OCI-LY7 (cell line): ENCODE measurements around the gene FAM171A2.

Source experiments
- EZH2phosphoT487 ChIP-seq: fragments of 200-600 bp; sonication (generic); IDR thresholded peaks from 2 replicates; pipeline ENCODE4 v1.6.1; 2018; ENCODE audit warnings: low read depth, borderline replicate concordance, mild to moderate bottlenecking, mixed run types, antibody characterized with exemption, low read length, moderate library complexity, mixed read lengths
- TF ChIP-seq, protein P1 (sequence below): fragments of 200-600 bp; sonication (generic); conservative IDR thresholded peaks from 2 replicates; pipeline ENCODE4 v1.5.1; 2014; ENCODE audit warnings: mild to moderate bottlenecking, antibody characterized with exemption, low read length, moderate library complexity, mixed read lengths

DNA sequence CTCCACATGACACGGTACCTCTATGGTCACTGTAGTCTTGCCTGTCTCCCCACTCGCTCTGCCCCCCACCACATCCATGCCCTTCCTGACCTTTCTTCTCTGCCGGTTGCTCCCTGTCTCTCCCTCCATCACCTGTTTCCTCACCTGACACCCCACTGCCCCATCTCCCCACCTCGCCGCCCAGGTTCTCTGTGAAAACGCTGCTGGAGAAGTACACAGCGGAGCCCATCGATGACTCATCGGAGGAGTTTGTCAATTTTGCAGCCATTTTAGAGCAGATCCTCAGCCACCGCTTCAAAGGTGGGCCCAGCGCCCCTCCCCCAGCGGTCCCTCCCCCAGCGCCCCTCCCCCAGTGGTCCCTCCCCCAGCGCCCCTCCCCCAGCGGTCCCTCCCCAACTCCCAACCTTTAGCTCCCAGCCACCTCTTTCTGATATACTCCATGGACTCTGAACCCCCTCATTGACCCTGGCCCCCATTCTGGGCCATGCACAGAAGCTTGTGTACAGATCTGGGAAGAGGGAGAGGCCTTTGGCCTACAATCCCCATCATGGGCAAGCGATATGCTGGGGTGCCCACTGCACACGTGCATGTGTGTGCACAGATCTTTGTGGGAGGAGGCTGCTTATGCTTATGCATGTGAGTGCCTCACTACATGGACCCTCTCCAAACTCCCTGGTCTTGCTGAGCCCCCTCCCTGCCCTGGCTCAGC, 51.1 kb downstream of the FAM171A2 start:
- no peak for TF ChIP-seq EZH2phosphoT487
- TF ChIP-seq, protein P1, sequence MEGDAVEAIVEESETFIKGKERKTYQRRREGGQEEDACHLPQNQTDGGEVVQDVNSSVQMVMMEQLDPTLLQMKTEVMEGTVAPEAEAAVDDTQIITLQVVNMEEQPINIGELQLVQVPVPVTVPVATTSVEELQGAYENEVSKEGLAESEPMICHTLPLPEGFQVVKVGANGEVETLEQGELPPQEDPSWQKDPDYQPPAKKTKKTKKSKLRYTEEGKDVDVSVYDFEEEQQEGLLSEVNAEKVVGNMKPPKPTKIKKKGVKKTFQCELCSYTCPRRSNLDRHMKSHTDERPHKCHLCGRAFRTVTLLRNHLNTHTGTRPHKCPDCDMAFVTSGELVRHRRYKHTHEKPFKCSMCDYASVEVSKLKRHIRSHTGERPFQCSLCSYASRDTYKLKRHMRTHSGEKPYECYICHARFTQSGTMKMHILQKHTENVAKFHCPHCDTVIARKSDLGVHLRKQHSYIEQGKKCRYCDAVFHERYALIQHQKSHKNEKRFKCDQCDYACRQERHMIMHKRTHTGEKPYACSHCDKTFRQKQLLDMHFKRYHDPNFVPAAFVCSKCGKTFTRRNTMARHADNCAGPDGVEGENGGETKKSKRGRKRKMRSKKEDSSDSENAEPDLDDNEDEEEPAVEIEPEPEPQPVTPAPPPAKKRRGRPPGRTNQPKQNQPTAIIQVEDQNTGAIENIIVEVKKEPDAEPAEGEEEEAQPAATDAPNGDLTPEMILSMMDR = no peak
